ENCODE data around the gene CHST8.

Gene CHST8

GRCh38 chr19:33800012-33800680, 178.4 kb downstream of the CHST8 start:
- no peak for TF ChIP-seq REST (IDR thresholded peaks at IDR 0.05; ENCODE audit: insufficient read depth in 1 of 2, low read depth in 2 of 2, low read length in 2 of 2)
- no peak for TF ChIP-seq TAF1 (IDR thresholded peaks at IDR 0.05; ENCODE audit: borderline replicate concordance, insufficient read depth, low read length)
- no peak for TF ChIP-seq SIN3A (IDR thresholded peaks at IDR 0.05; ENCODE audit: borderline replicate concordance, insufficient read depth, low read length)
- no peak for TF ChIP-seq FOXP2 (optimal IDR thresholded peaks at IDR 0.05; ENCODE audit: borderline replicate concordance, extremely low read depth, extremely low read length, insufficient read depth)
- TF ChIP-seq POLR2AphosphoS5 (IDR thresholded peaks at IDR 0.05; ENCODE audit: low read depth, low read length), result no peak

- TF ChIP-seq REST (IDR thresholded peaks at IDR 0.05; ENCODE audit: insufficient read depth in 1 of 2, low read depth in 2 of 2, low read length in 2 of 2), result no peak
- no peak for TF ChIP-seq SIN3A (IDR thresholded peaks at IDR 0.05; ENCODE audit: borderline replicate concordance, insufficient read depth, low read length)
- no peak for TF ChIP-seq POLR2AphosphoS5 (IDR thresholded peaks at IDR 0.05; ENCODE audit: low read depth, low read length)
- TF ChIP-seq FOXP2 (optimal IDR thresholded peaks at IDR 0.05; ENCODE audit: borderline replicate concordance, extremely low read depth, extremely low read length, insufficient read depth), result no peak
- no peak for TF ChIP-seq TAF1 (IDR thresholded peaks at IDR 0.05; ENCODE audit: borderline replicate concordance, insufficient read depth, low read length)
Observed at GRCh38 chr19:33801411-33801810, 179.7 kb downstream of the CHST8 start.

- TF ChIP-seq FOXP2 (optimal IDR thresholded peaks at IDR 0.05; ENCODE audit: borderline replicate concordance, extremely low read depth, extremely low read length, insufficient read depth), result no peak
- no peak for TF ChIP-seq SIN3A (IDR thresholded peaks at IDR 0.05; ENCODE audit: borderline replicate concordance, insufficient read depth, low read length)
- TF ChIP-seq REST (IDR thresholded peaks at IDR 0.05; ENCODE audit: insufficient read depth in 1 of 2, low read depth in 2 of 2, low read length in 2 of 2), result no peak
- no peak for TF ChIP-seq POLR2AphosphoS5 (IDR thresholded peaks at IDR 0.05; ENCODE audit: low read depth, low read length)
- TF ChIP-seq TAF1 (IDR thresholded peaks at IDR 0.05; ENCODE audit: borderline replicate concordance, insufficient read depth, low read length), result no peak
Observed at GRCh38 chr19:33802001-33802400, 180.2 kb downstream of the CHST8 start.

GRCh38 chr19:33802801-33803200, 181.0 kb downstream of the CHST8 start:
- TF ChIP-seq REST (IDR thresholded peaks at IDR 0.05; ENCODE audit: insufficient read depth in 1 of 2, low read depth in 2 of 2, low read length in 2 of 2), result no peak
- TF ChIP-seq TAF1 (IDR thresholded peaks at IDR 0.05; ENCODE audit: borderline replicate concordance, insufficient read depth, low read length), result no peak
- no peak for TF ChIP-seq SIN3A (IDR thresholded peaks at IDR 0.05; ENCODE audit: borderline replicate concordance, insufficient read depth, low read length)
- no peak for TF ChIP-seq POLR2AphosphoS5 (IDR thresholded peaks at IDR 0.05; ENCODE audit: low read depth, low read length)
- no peak for TF ChIP-seq FOXP2 (optimal IDR thresholded peaks at IDR 0.05; ENCODE audit: borderline replicate concordance, extremely low read depth, extremely low read length, insufficient read depth)
